ENCODE results near the gene POLE2. TPM values are rescaled to one million over a fixed set of nuclear protein-coding genes. Genes with fewer than 3 reads are reported as not detected.

The POLE2 gene
- total RNA-seq, 1 donor from 2014 or later, result 3.0 TPM

GRCh38 chr14:49654511-49654910, 33.5 kb downstream of the POLE2 start:
- no peak for TF ChIP-seq EZH2 (IDR thresholded peaks at IDR 0.05; ENCODE audit: insufficient read depth, low read length)
- TF ChIP-seq, protein P1, sequence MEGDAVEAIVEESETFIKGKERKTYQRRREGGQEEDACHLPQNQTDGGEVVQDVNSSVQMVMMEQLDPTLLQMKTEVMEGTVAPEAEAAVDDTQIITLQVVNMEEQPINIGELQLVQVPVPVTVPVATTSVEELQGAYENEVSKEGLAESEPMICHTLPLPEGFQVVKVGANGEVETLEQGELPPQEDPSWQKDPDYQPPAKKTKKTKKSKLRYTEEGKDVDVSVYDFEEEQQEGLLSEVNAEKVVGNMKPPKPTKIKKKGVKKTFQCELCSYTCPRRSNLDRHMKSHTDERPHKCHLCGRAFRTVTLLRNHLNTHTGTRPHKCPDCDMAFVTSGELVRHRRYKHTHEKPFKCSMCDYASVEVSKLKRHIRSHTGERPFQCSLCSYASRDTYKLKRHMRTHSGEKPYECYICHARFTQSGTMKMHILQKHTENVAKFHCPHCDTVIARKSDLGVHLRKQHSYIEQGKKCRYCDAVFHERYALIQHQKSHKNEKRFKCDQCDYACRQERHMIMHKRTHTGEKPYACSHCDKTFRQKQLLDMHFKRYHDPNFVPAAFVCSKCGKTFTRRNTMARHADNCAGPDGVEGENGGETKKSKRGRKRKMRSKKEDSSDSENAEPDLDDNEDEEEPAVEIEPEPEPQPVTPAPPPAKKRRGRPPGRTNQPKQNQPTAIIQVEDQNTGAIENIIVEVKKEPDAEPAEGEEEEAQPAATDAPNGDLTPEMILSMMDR (IDR thresholded peaks at IDR 0.05; ENCODE audit: insufficient read depth, low read depth, low read length), result no peak
- no peak for FAIRE-seq
- Histone ChIP-seq H3K4me3 (ENCODE audit: insufficient read depth, low read depth, low read length) (no peak overlapping the region), H3K27ac (ENCODE audit: low read depth, low read length) (no peak overlapping the region), H3K9me3 (ENCODE audit: insufficient read depth, low read depth, low read length) (no peaks in the 10 kb centered on the region), H3K27me3 (ENCODE audit: insufficient read depth, low read length) (no peaks in the 10 kb centered on the region), H3K4me1 (ENCODE audit: insufficient read depth, low read length) (no peaks in the 10 kb centered on the region), H3K79me2 (ENCODE audit: insufficient read depth, low read length) (no peaks in the 10 kb centered on the region), H4K20me1 (ENCODE audit: insufficient read depth, low read length) (no peaks in the 10 kb centered on the region), H3K9ac (ENCODE audit: low read length) (no peak overlapping the region), H2AFZ (ENCODE audit: low read depth, low read length) (no peak overlapping the region), H3K36me3 (ENCODE audit: insufficient read depth, low read length) (no peaks in the 10 kb centered on the region), H3K4me2 (ENCODE audit: low read length) (no peak overlapping the region)
- H3K27ac Mint-ChIP-seq (ENCODE audit: unreplicated experiment), result no peak overlapping the region
- H3K4me3 Mint-ChIP-seq (ENCODE audit: unreplicated experiment), result no peak overlapping the region
- H3K36me3 Mint-ChIP-seq (ENCODE audit: low read depth, unreplicated experiment), result no peaks in the 10 kb centered on the region
- no peaks in the 10 kb centered on the region for H3K4me1 Mint-ChIP-seq (ENCODE audit: low read depth, unreplicated experiment)
- no peaks in the 10 kb centered on the region for H3K27me3 Mint-ChIP-seq (ENCODE audit: low read depth, unreplicated experiment)
- H3K9me3 Mint-ChIP-seq (ENCODE audit: unreplicated experiment), result no peaks in the 10 kb centered on the region
- no peak for DNase-seq (ENCODE audit: low read depth)

DNA sequence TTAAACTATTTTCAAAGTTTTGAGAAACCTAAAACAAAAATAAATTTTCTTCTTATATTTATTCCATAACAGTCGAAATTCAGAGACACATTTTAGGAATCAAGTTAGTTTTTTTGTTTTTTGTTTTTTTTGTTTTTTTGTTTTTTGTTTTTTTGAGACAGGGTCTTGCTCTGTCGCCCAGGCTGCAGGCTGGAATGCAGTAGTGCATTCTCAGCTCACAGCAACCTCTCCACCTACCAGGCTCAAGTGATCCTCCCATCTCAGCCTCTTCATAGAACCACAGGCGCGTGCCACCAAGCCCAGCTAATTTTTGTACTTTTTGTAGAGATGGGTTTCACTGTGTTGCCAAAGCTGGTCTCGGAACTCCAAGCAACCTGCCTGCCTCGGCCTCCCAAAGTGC, 34.5 kb downstream of the POLE2 start:
- Histone ChIP-seq H3K4me1 (ENCODE audit: insufficient read depth, low read length) (no peaks in the 10 kb centered on the region), H3K27me3 (ENCODE audit: insufficient read depth, low read length) (no peaks in the 10 kb centered on the region), H3K9me3 (ENCODE audit: insufficient read depth, low read depth, low read length) (no peaks in the 10 kb centered on the region), H3K79me2 (ENCODE audit: insufficient read depth, low read length) (no peaks in the 10 kb centered on the region), H3K36me3 (ENCODE audit: insufficient read depth, low read length) (no peaks in the 10 kb centered on the region), H3K4me2 (ENCODE audit: low read length) (no peak overlapping the region), H3K27ac (ENCODE audit: low read depth, low read length) (no peak overlapping the region), H3K4me3 (ENCODE audit: insufficient read depth, low read depth, low read length) (no peak overlapping the region), H3K9ac (ENCODE audit: low read length) (no peak overlapping the region), H4K20me1 (ENCODE audit: insufficient read depth, low read length) (no peaks in the 10 kb centered on the region), H2AFZ (ENCODE audit: low read depth, low read length) (no peak overlapping the region)
- no peak overlapping the region for H3K4me3 Mint-ChIP-seq (ENCODE audit: unreplicated experiment)
- H3K36me3 Mint-ChIP-seq (ENCODE audit: low read depth, unreplicated experiment), result no peaks in the 10 kb centered on the region
- no peaks in the 10 kb centered on the region for H3K9me3 Mint-ChIP-seq (ENCODE audit: unreplicated experiment)
- no peak for TF ChIP-seq EZH2 (IDR thresholded peaks at IDR 0.05; ENCODE audit: insufficient read depth, low read length)
- TF ChIP-seq, protein P1 (IDR thresholded peaks at IDR 0.05; ENCODE audit: insufficient read depth, low read depth, low read length), result no peak
- DNase-seq (ENCODE audit: low read depth) (no peak), FAIRE-seq (no peak)
- no peaks in the 10 kb centered on the region for H3K4me1 Mint-ChIP-seq (ENCODE audit: low read depth, unreplicated experiment)
- no peak overlapping the region for H3K27ac Mint-ChIP-seq (ENCODE audit: unreplicated experiment)
- no peaks in the 10 kb centered on the region for H3K27me3 Mint-ChIP-seq (ENCODE audit: low read depth, unreplicated experiment)

- Histone ChIP-seq H3K9ac (ENCODE audit: low read length) (no peak overlapping the region), H3K27me3 (ENCODE audit: insufficient read depth, low read length) (no peaks in the 10 kb centered on the region), H4K20me1 (ENCODE audit: insufficient read depth, low read length) (peaks cover 50% of the 10 kb centered on the region), H3K4me1 (ENCODE audit: insufficient read depth, low read length) (peaks cover 7% of the 10 kb centered on the region), H3K36me3 (ENCODE audit: insufficient read depth, low read length) (peaks cover 12% of the 10 kb centered on the region), H3K4me2 (ENCODE audit: low read length) (peak overlapping the region; percentile 11), H3K27ac (ENCODE audit: low read depth, low read length) (no peak overlapping the region), H3K79me2 (ENCODE audit: insufficient read depth, low read length) (peaks cover 36% of the 10 kb centered on the region), H3K9me3 (ENCODE audit: insufficient read depth, low read depth, low read length) (no peaks in the 10 kb centered on the region), H2AFZ (ENCODE audit: low read depth, low read length) (no peak overlapping the region), H3K4me3 (ENCODE audit: insufficient read depth, low read depth, low read length) (no peak overlapping the region)
- no peak for DNase-seq (ENCODE audit: low read depth)
- no peaks in the 10 kb centered on the region for H3K9me3 Mint-ChIP-seq (ENCODE audit: unreplicated experiment)
- no peaks in the 10 kb centered on the region for H3K27me3 Mint-ChIP-seq (ENCODE audit: low read depth, unreplicated experiment)
- TF ChIP-seq EZH2 (IDR thresholded peaks at IDR 0.05; ENCODE audit: insufficient read depth, low read length), result no peak
- TF ChIP-seq, protein P1 (IDR thresholded peaks at IDR 0.05; ENCODE audit: insufficient read depth, low read depth, low read length), result no peak
- peaks cover 17% of the 10 kb centered on the region for H3K4me1 Mint-ChIP-seq (ENCODE audit: low read depth, unreplicated experiment)
- FAIRE-seq, result no peak
- H3K36me3 Mint-ChIP-seq (ENCODE audit: low read depth, unreplicated experiment), result peaks cover 10% of the 10 kb centered on the region
- no peak overlapping the region for H3K4me3 Mint-ChIP-seq (ENCODE audit: unreplicated experiment)
- peak overlapping the region; percentile 2 for H3K27ac Mint-ChIP-seq (ENCODE audit: unreplicated experiment)
These were observed 45.9 kb downstream of the POLE2 start for GRCh38 chr14:49642163-49642562.
